Embryonic facial prominence (tissue), 1 donor: ENCODE data around the gene LSM4.
A peak's percentile ranks its signal among the peaks of the same experiment; 100 is the strongest.
"Not testable (repeated sequence)": the region's sequence is repeated elsewhere in the genome, so short reads cannot be mapped to it uniquely, and the experiment has no call there.

ENCODE experiments used
- DNase-seq: peaks from one replicate; pipeline ENCODE4 v3.0.0-alpha.2; 2016; ENCODE audit errors: extremely low spot score

Gene LSM4

GRCh38 chr19:18340990-18341868, 18.4 kb upstream of the LSM4 start:
- no peak for DNase-seq

DNA sequence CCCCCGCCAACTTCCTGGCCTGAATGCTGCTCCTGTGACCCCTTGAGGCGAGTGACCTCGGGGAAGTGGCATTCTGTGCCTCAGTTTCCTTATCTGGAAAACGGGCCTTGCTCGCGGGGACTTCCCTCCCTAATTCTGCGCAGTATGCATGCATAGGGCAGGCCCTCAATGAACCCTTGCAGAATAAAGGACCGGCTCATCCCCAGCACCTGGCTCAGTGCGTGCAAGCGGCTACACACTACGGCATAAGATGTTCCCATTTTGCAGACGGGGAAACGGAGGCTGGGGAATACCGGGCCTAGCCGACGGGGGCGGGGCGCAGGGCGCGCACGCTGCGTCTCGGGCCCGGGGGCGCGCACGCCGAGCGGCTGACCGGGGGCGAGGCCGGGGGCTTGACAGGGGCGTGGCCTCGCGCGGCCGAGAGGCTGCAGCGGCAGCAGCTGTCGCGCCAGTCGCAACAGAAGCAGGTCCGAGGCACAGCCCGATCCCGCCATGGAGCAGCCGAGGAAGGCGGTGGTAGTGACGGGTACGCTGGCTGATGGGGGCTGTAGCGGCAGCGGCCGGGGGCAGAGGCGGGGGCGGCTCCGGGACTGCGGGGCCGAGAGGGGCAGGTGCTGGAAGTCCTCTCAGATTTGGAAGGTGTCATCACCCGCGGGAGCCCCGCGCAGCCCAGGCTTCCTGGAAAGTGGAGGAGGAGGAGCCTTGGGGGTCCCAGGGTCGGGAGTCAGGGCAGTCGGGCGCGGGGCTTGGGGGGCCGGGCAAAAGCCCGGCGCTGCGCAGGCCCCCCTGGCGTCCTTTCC, 17.5 kb upstream of the LSM4 start, which contains the start of gene PGPEP1:
TSS of gene PGPEP1 (plus strand) at position 409 of the 800 bp plus-strand sequence. CDS start at position 493, 84 bp downstream.
- DNase-seq = no peak

GRCh38 chr19:18339723-18340122, 16.8 kb upstream of the LSM4 start:
- no peak for DNase-seq

DNA sequence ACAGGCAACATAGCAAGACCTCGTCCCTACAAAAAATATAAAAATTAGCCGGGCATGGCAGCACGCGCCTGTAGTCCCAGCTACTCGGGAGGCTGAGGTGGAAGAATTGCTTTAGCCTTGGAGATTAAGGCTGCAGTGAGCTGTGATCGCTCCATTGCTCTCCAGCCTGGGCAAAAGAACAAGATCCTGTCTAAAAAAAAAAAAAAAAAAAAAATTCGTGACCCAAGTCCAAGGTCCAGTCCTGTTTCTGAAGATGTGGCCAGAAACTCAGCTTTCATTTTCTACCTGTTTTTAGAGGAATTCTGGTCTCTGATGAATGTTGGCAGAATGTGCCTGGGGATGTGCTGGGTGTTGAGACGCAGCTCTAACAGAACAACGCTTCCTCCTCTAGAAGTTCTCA, 15.7 kb upstream of the LSM4 start:
- DNase-seq = no peak

DNA sequence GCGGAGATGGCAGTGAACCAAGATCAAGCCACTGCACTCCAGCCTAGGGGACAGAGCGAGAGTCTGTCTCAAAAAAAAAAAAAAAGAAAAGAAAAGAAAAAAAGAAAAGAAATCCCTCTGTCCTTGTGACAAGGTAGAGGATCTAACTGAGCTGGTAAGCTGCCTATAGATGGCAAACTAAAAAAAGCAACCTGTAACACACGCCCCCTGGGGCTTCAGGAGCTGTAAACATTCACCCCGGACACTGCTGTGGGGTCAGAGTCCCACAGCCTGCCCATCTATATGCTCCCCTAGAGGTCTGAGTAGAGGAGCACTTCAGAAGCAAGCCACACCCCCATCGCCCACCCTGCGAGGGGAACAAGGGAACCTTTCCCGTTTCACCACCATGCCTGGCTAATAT, 13.2 kb upstream of the LSM4 start:
- no peak for DNase-seq

DNA sequence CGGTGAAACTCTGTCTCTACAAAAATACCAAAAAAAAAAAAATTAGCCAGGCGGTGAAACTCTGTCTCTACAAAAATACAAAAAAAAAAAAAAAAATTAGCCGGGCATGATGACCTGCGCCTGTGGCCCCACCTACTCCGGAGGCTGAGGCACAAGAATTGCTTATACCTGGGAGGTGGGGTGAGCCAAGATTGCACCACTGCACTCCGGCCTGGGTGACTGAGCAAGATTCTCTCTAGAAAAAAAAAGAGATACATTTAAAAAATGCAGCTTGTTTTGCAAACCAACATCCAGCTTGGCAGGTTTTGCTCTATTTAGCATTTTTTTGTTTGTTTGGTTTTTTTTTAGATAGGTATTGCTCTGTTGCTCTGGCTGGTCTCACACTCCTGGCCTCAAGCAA, 10.8 kb upstream of the LSM4 start:
- DNase-seq = no peak

DNA sequence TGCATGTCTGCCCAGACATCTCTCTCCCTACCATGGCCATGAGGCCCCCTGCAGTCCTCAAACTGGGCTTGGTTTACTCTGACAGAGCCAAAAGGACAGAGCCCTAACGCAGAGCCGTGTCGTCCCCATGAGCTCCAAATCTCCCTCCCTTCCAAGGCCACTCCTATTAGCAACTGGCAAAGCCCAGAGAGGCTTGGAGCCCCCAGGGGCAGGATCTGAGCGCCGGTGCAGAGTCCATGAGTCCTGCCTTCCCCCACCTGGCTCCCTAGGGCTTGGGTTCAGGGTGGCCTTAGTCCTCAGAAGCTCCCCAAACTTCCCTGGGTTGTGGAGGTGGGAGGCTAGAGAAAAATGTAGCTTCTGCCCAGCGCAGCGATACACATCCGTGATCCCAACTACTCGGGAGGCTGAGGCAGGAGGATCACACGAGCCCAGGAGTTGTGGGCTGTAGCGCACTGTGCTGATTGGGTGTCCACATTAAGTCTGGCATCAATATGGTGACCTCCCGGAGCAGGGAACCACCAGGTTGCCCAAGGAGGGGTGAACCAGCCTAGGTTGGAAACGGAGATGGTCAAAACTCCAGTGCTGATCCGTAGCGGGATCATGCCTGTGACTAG, 10.1 kb upstream of the LSM4 start:
- no peak for DNase-seq

GRCh38 chr19:18330868-18331267, 8.0 kb upstream of the LSM4 start:
- DNase-seq = no peak

- DNase-seq = no peak
Observed at GRCh38 chr19:18329035-18329376, 6.1 kb upstream of the LSM4 start.

DNA sequence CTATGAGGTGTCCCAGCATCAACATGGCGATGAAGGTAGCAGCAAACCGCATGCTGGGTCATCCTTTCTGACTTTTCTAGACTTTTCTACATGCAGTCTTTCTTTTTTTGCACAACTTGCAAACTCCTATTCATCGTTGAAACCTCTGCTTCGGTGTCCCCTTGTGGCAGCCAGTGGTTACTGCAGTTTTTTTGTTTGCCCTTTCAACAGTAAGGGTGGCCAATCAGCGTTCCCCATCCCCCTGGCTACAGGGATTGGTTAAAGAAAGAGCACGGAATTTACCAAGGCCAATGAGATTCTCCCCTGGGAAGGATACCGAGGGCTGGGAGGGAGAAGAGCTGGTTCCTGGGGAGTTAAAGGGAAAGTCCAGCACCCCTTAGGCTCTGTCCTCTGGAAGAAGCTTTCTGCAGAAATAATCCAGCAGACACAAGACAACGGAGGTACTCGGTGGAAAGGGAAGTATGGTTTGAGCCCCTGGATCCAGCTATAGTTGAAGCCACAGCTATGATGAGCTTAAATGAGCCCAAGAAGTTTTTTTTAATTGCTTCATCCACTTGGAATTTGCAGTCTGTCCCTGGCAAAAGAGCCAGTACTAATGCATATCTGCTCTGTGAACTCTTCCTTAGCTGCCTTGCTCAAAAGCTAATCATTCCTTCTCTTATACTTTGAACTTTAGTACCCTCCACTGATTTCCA, 5.6 kb upstream of the LSM4 start:
- DNase-seq = peak; percentile 83

GRCh38 chr19:18326772-18327171, 3.9 kb upstream of the LSM4 start:
- no peak for DNase-seq

DNA sequence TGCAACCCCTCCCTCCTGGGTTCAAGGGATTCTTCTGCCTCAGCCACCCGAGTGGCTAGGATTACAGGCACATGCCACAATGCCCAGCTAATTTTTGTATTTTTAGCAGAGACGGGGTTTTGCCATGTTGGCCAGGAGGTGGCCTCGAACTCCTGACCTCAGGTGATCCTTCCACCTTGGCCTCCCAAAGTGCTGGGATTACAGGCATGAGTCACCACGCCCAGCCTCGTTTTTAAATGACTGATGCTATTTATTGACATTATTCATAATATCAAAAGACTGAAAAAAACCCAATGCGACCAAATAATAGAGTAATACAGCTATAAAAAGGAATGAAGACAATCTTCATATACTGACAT, 1.5 kb upstream of the LSM4 start:
- DNase-seq = not testable (repeated sequence)

GRCh38 chr19:18322318-18322758, 538 bp downstream of the LSM4 start:
- DNase-seq = no peak

- no peak for DNase-seq
Observed at GRCh38 chr19:18321734-18322102, 1.2 kb downstream of the LSM4 start.

DNA sequence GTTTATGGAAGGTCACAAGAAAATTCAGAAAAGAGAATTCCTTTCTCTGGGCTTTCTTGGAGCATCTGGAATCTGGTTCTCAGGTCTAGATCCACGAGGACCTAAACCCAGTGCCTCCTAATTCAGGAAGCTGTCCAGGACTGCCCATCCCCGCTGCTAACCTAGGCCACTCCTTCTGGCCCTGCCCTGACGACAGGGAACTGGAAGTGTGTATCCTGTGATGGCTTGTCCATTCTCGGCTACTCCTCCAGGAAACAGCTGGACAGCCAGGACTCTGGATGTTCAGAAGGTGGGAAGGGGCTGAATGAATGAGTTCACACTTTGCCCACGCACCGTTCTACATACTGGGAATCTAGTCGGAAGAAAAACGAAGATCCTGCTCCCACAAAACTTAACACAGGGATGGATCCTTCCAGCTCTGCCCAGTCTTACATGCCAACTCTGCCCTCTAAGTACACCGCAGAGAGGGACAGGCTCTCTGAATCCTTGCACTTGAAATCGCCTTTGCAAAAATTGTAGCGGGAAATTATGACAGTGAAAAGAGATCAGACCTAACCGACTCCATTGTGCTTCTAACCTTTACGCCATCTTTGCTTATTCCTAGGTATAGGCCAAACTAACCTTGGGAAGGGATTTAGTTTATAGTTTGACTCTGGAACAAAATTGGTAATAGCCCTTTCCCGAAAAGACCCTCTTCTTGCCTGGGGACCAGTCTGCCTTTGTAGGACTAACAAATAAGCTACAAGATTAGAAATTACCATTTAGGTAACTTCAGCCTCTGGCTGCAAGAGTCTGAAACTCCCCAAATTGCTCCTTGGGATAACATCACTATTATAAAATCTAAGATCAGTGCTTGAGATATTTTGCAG, 1.8 kb downstream of the LSM4 start:
- DNase-seq = no peak

DNA sequence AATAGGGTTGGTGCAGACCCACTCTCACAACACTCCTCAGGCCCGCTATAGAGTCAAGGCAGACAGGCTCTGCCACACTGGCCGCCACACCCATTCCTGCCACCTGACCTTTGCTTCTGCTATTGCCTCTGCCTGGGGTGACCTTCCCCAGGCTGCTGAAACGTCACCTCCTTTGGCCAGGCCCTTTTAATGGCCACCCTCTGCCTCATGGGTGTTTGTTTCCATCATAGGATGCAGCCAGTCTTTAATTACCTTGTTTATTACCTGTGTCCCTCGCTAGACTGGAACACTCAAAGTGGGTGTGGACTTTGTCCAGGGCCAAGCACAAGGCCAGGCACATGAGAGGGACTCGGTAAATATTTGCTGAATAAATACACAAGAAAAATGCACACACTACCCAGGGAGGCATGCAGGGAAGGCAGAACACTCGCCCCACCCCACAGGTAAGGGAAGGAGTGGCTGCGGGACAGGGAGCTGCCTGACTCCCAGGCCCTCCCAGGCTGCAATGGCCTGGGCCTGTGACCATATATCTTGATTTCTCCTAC, 3.2 kb downstream of the LSM4 start:
- no peak for DNase-seq

- DNase-seq = no peak
Observed at GRCh38 chr19:18317961-18318800, 4.7 kb downstream of the LSM4 start.

DNA sequence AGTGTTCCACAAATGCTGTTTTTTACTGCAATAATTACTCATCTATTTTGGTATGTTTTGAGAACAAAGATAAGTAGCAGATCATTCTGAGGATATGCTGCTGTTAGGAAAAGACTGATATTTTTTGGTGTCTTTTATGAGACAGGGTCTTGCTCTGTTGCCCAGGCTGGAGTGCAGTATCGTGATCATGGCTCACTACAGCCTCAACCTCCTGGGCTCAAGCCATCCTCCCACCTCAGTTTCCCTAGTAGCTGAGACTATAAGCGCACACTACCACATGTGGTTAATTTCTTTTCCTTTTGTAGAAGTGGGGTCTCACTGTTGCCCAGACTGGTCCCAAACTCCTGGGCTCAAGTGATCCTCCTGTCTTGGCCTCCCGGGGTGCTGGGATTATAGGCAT, 9.5 kb downstream of the LSM4 start:
- no peak for DNase-seq

GRCh38 chr19:18312092-18312534, 10.8 kb downstream of the LSM4 start:
- no peak for DNase-seq
